GM06990 (cell line): ENCODE measurements around the gene BNIP1.

Experiments
- DNase-seq: peaks from one replicate; pipeline ENCODE4 v3.0.0-alpha.2; 2011; ENCODE audit not compliant: insufficient read length; ENCODE audit errors: extremely low read depth
- H3K27me3 ChIP-seq: replicated peaks from 2 replicates; pipeline ENCODE4 v1.6.0; 2011; ENCODE audit warnings: low read length; ENCODE audit not compliant: control insufficient read depth, insufficient read depth
- H3K36me3 ChIP-seq: 2 replicates; pipeline ENCODE4 v1.5.1; 2011; ENCODE audit warnings: low read length; ENCODE audit not compliant: control insufficient read depth, insufficient read depth
- H3K4me3 ChIP-seq: replicated peaks from 2 replicates; pipeline ENCODE4 v1.5.1; 2011; ENCODE audit warnings: low read depth, mild to moderate bottlenecking, control low read depth, low read length
- TF ChIP-seq, protein P1 (sequence below): IDR thresholded peaks from 2 replicates; pipeline ENCODE4 v1.5.1; 2011; ENCODE audit warnings: low read length, control low read depth, mild to moderate bottlenecking, inconsistent platforms; ENCODE audit not compliant: insufficient read depth, poor library complexity, severe bottlenecking

The BNIP1 gene

DNA sequence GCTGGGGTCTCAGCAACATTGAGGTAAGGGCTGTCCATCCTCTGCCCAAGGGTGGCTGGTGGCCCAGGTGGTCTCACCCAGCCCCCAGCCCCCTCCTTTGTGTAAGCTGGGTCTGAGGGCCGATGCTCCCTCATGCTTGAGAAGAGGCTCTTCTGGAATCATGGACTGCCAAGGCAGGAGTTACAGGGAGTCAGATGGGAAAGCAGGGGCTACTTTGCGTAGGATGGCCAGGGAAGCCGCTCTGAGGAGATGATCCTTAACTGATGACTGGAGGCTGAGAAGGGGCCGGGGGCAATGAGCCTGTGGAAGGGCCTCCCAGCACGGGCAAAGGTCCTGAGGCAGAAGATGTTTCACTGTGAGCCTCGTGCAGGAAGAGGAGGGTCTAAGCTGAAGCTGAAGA lies 67.0 kb downstream of the BNIP1 start:
- Histone ChIP-seq H3K36me3 (no peaks in the 10 kb centered on the region), H3K4me3 (no peak overlapping the region), H3K27me3 (no peaks in the 10 kb centered on the region)
- TF ChIP-seq, protein P1, sequence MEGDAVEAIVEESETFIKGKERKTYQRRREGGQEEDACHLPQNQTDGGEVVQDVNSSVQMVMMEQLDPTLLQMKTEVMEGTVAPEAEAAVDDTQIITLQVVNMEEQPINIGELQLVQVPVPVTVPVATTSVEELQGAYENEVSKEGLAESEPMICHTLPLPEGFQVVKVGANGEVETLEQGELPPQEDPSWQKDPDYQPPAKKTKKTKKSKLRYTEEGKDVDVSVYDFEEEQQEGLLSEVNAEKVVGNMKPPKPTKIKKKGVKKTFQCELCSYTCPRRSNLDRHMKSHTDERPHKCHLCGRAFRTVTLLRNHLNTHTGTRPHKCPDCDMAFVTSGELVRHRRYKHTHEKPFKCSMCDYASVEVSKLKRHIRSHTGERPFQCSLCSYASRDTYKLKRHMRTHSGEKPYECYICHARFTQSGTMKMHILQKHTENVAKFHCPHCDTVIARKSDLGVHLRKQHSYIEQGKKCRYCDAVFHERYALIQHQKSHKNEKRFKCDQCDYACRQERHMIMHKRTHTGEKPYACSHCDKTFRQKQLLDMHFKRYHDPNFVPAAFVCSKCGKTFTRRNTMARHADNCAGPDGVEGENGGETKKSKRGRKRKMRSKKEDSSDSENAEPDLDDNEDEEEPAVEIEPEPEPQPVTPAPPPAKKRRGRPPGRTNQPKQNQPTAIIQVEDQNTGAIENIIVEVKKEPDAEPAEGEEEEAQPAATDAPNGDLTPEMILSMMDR, result no peak
- no peak for DNase-seq

DNA sequence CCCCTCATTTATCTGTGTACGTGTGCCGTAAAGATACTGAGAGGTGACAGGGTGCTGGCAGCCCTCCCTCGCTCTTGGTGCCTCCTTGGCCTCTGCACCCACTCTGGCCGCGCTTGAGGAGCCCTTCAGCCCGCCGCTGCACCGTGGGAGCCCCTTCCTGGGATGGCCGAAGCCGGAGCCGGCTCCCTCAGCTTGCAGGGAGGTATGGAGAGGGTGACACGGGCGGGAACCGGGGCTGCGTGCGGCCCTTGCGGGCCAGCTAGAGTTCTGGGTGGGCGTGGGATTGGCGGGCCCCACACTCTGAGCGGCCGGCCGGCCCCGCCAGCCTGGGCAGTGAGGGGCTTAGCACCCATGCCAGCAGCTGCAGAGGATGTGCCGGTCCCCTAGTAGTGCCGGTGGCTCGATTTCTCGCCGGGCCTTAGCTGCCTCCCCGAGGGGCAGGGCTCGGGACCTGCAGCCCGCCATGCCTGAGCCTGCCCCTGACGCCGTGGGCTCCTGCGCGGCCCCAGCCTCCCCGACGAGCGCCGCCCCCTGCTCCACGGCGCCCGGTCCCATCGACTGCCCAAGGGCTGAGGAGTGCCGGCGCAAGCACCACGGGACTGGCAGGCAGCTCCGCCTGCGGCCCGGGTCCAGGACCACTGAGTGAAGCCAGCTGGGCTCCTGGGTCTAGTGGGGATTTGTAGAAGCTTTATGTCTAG lies 69.1 kb downstream of the BNIP1 start:
- H3K36me3 ChIP-seq, result no peaks in the 10 kb centered on the region
- DNase-seq, result no peak
- TF ChIP-seq, protein P1, result no peak
- H3K27me3 ChIP-seq, result no peaks in the 10 kb centered on the region
- no peak overlapping the region for H3K4me3 ChIP-seq
